T-helper 2 cell treated with Interferon-gamma antibody and Interleukin-4, amounts not matched to agents 5 μg/mL and 100 μg/mL, for 36 hours (primary cell): ENCODE measurements around the gene VCAN.
"Not testable (repeated sequence)": the region's sequence is repeated elsewhere in the genome, so short reads cannot be mapped to it uniquely, and the experiment has no call there.

Experiments used
- DNase-seq: peaks from one replicate; pipeline ENCODE4 v3.0.0; 2021; ENCODE audit warnings: low spot score
- H3K27ac Mint-ChIP-seq: one replicate; pipeline ENCODE4 v1.8.0; 2021; ENCODE audit warnings: mild to moderate bottlenecking, mixed read lengths
- H3K27me3 Mint-ChIP-seq: one replicate; pipeline ENCODE4 v1.8.0; 2021; ENCODE audit warnings: low read depth, mixed read lengths
- H3K36me3 Mint-ChIP-seq: one replicate; pipeline ENCODE4 v1.8.0; 2021; ENCODE audit warnings: low read depth, mixed read lengths
- H3K4me1 Mint-ChIP-seq: one replicate; pipeline ENCODE4 v1.8.0; 2021; ENCODE audit warnings: low read depth, mixed read lengths
- H3K4me3 Mint-ChIP-seq: one replicate; pipeline ENCODE4 v1.8.0; 2022; ENCODE audit warnings: mild to moderate bottlenecking, moderate library complexity, mixed read lengths
- H3K9me3 Mint-ChIP-seq: one replicate; pipeline ENCODE4 v1.8.0; 2021; ENCODE audit warnings: mixed read lengths

VCAN gene

GRCh38 chr5:83471405-83472212 is at the start of gene VCAN:
Gene VCAN, plus strand, starts transcription at chr5:83471744. Its CDS starts 11,775 bp downstream, at chr5:83483519.
- Mint-ChIP-seq H3K36me3 (peaks cover 1% of the 10 kb centered on the region), H3K4me1 (peaks cover 34% of the 10 kb centered on the region), H3K9me3 (no peaks in the 10 kb centered on the region), H3K27me3 (peaks cover 86% of the 10 kb centered on the region), H3K27ac (no peak within 1 kb of the TSS), H3K4me3 (peak within 1 kb of the TSS; percentile 61)
- DNase-seq = peak; percentile 4

GRCh38 chr5:83422284-83422683 is 49.3 kb upstream of the VCAN start:
- Mint-ChIP-seq H3K27me3 (no peaks in the 10 kb centered on the region), H3K27ac (no peak overlapping the region), H3K9me3 (peaks cover 7% of the 10 kb centered on the region), H3K4me3 (no peak overlapping the region), H3K36me3 (no peaks in the 10 kb centered on the region), H3K4me1 (no peaks in the 10 kb centered on the region)
- no peak for DNase-seq

DNA sequence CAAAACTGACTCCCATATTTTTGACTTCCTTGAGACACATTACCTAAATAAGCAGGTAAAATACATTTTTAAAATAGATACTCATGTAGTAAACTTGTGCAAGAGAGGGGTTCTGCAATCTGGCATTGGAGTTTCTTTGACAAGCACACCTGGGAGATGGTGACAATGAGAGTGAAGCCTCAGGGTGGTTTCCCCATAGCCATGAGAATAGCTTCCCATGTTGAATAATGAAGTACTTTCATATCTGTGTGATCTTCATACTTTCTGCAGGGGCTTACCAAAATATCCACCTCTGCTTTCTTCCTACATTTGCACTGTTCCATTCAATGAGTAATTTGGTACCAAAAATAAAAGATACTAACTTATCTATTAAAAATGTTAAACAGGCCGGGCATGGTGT is 44.7 kb upstream of the VCAN start:
- peaks cover 2% of the 10 kb centered on the region for H3K9me3 Mint-ChIP-seq
- H3K36me3 Mint-ChIP-seq = no peaks in the 10 kb centered on the region
- DNase-seq = no peak
- no peaks in the 10 kb centered on the region for H3K4me1 Mint-ChIP-seq
- H3K27me3 Mint-ChIP-seq = no peaks in the 10 kb centered on the region
- no peak overlapping the region for H3K27ac Mint-ChIP-seq
- no peak overlapping the region for H3K4me3 Mint-ChIP-seq

GRCh38 chr5:83428126-83428525 is 43.4 kb upstream of the VCAN start:
- no peaks in the 10 kb centered on the region for H3K4me1 Mint-ChIP-seq
- no peaks in the 10 kb centered on the region for H3K36me3 Mint-ChIP-seq
- no peak overlapping the region for H3K27ac Mint-ChIP-seq
- no peaks in the 10 kb centered on the region for H3K27me3 Mint-ChIP-seq
- H3K4me3 Mint-ChIP-seq = no peak overlapping the region
- no peak for DNase-seq
- no peaks in the 10 kb centered on the region for H3K9me3 Mint-ChIP-seq

DNA sequence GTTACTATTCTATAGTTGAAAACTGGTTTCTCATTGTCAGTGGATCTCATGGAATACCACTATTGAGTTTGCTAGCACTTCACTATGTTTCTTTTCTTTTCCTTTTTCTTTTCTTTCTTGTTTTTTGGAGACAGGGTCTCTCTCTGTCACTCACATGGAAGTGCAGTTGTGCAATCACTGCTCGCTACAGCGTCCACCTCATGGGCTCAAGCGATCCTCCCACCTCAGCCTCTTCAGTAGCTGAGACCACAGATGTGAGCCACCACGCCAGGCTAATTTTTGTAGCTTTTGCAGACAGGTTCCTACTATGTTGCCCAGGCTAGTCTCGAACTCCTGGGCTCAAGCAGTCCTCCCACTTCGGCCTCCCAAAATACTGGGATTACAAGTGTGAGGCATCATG is 42.7 kb upstream of the VCAN start:
- Mint-ChIP-seq H3K4me3 (no peak overlapping the region), H3K36me3 (no peaks in the 10 kb centered on the region), H3K9me3 (no peaks in the 10 kb centered on the region), H3K4me1 (no peaks in the 10 kb centered on the region), H3K27ac (no peak overlapping the region), H3K27me3 (no peaks in the 10 kb centered on the region)
- no peak for DNase-seq

DNA sequence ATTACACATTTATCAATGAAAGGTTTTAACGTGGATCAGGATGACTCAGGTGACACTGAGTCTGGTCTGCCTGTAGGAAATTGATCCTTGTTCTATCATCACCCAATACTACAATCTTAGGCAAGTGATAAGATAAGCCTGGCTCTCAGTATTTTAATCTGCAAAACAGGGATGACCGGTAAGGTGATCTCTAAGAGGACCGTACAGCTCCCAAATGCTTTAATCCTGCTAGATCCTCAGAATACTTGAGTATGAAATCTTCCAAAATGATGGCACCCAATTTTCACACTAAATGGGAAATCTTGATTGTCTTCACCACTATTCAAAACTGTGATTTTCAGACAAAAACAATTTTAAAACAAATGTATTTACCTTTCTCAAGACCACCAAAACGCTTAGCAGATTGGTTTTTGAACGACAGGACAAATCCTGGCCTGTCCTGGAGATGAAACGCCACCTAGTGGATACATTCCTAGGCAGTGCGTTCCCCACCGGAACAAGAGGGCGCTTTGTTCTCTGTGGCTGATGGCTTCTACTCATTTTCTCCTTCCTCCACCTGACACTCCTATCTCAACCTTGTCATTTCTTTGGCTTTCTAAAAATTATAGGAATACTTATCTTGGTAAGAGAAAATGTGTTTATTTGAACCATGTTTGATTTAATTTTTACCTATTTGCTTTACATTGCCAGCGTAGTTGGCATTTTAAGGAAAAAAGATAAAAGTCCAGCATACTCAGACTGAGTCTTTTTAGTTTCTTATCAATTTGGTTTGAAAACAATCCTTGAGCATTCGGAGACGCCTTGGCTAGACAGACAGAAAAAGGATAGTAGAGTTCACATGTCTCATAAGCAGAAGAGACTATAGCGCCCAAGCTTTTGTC is 41.2 kb upstream of the VCAN start:
- H3K27ac Mint-ChIP-seq = no peak overlapping the region
- no peaks in the 10 kb centered on the region for H3K36me3 Mint-ChIP-seq
- no peak overlapping the region for H3K4me3 Mint-ChIP-seq
- H3K9me3 Mint-ChIP-seq = no peaks in the 10 kb centered on the region
- no peaks in the 10 kb centered on the region for H3K27me3 Mint-ChIP-seq
- peak; percentile 21 for DNase-seq
- no peaks in the 10 kb centered on the region for H3K4me1 Mint-ChIP-seq

DNA sequence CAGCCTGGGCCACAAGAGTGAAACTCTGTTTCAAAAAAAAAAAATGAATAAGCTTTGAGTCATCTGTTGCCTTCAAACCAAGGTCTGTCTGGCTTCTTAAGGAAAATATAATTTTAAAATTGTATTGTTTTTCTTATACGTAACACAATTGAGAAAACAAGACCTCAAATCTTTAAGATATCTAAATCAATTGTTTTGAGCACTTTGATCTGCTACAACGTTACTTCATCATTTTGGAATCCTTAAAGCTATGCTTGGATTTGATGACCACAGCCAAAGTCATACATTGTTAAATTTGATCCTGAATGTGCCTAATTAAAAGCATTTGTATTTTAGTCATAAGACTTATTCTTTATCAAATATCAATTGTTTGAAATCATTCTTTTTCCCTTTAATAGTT is 37.7 kb upstream of the VCAN start:
- Mint-ChIP-seq H3K4me3 (no peak overlapping the region), H3K4me1 (no peaks in the 10 kb centered on the region), H3K27ac (no peak overlapping the region), H3K27me3 (no peaks in the 10 kb centered on the region), H3K9me3 (no peaks in the 10 kb centered on the region), H3K36me3 (no peaks in the 10 kb centered on the region)
- DNase-seq = no peak

- no peaks in the 10 kb centered on the region for H3K36me3 Mint-ChIP-seq
- H3K9me3 Mint-ChIP-seq = no peaks in the 10 kb centered on the region
- no peak overlapping the region for H3K4me3 Mint-ChIP-seq
- H3K27me3 Mint-ChIP-seq = no peaks in the 10 kb centered on the region
- H3K4me1 Mint-ChIP-seq = no peaks in the 10 kb centered on the region
- DNase-seq = no peak
- no peak overlapping the region for H3K27ac Mint-ChIP-seq
Measured at GRCh38 chr5:83434946-83435345, 36.6 kb upstream of the VCAN start.

GRCh38 chr5:83436276-83436675 is 35.3 kb upstream of the VCAN start:
- no peaks in the 10 kb centered on the region for H3K4me1 Mint-ChIP-seq
- no peak overlapping the region for H3K27ac Mint-ChIP-seq
- H3K36me3 Mint-ChIP-seq = no peaks in the 10 kb centered on the region
- no peaks in the 10 kb centered on the region for H3K9me3 Mint-ChIP-seq
- no peaks in the 10 kb centered on the region for H3K27me3 Mint-ChIP-seq
- no peak for DNase-seq
- H3K4me3 Mint-ChIP-seq = no peak overlapping the region

DNA sequence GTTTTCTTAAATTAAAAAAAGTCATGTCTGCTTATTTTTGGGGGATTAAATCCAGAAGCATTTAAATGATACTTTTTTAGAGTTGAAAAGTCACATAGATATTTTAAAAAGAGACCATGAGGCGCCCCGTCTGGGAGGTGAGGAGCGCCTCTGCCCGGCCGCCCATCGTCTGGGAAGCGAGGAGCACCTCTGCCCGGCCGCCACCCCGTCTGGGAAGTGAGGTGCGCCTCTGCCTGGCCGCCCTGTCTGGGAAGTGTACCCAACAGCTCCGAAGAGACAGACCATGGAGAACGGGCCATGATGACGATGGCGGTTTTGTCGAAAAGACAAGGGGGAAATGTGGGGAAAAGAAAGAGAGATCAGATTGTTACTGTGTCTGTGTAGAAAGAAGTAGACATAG is 33.8 kb upstream of the VCAN start:
- DNase-seq, H3K4me1 Mint-ChIP-seq, H3K27me3 Mint-ChIP-seq, H3K36me3 Mint-ChIP-seq, H3K4me3 Mint-ChIP-seq, H3K27ac Mint-ChIP-seq, H3K9me3 Mint-ChIP-seq: not testable (repeated sequence)

DNA sequence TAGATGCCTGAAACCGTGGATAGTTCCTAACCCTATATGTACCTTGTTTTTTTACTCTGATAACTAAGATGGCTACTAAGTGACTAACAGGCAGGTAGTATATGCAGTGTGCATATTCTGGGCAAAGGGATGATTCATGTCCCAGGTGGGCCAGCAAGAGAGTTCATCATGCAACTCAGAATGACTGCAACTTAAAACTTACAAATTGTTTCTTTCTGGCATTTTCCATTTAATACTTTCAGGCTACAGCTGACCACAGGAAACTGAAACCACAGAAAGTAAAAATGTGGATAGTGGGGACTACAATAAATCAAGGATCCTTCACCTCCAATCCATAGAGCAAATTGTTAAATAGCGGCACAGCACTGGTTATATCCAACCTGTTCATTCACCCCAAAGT is 30.7 kb upstream of the VCAN start:
- no peaks in the 10 kb centered on the region for H3K4me1 Mint-ChIP-seq
- DNase-seq = no peak
- H3K27ac Mint-ChIP-seq = no peak overlapping the region
- peaks cover 3% of the 10 kb centered on the region for H3K27me3 Mint-ChIP-seq
- no peaks in the 10 kb centered on the region for H3K9me3 Mint-ChIP-seq
- no peaks in the 10 kb centered on the region for H3K36me3 Mint-ChIP-seq
- H3K4me3 Mint-ChIP-seq = no peak overlapping the region

GRCh38 chr5:83441747-83442146 is 29.8 kb upstream of the VCAN start:
- Mint-ChIP-seq H3K36me3 (no peaks in the 10 kb centered on the region), H3K9me3 (no peaks in the 10 kb centered on the region), H3K27ac (no peak overlapping the region), H3K4me1 (no peaks in the 10 kb centered on the region), H3K4me3 (no peak overlapping the region), H3K27me3 (peaks cover 3% of the 10 kb centered on the region)
- DNase-seq = no peak

DNA sequence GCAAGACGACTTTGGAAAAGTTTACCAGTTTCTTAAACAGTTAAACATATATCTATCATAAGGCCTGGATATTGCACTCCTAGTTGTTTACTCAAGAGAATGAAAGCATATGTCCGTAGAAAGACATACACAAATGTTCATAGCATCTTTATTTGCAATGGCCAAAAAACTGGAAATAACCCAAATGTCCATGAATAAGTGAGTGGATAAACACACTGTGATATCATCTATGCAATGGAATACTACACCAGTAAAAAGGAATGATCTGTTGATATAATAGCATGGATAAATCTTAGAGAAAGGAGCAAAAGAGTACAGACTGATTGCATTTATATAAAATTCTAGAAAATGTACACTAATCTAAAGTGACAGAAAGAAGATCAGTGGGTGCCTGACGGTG is 28.0 kb upstream of the VCAN start:
- Mint-ChIP-seq H3K27ac (no peak overlapping the region), H3K4me1 (no peaks in the 10 kb centered on the region), H3K4me3 (no peak overlapping the region), H3K36me3 (no peaks in the 10 kb centered on the region), H3K27me3 (peaks cover 3% of the 10 kb centered on the region), H3K9me3 (no peaks in the 10 kb centered on the region)
- no peak for DNase-seq

GRCh38 chr5:83444445-83444844 is 27.1 kb upstream of the VCAN start:
- no peak overlapping the region for H3K4me3 Mint-ChIP-seq

More at GRCh38 chr5:83444445-83444844, 27.1 kb upstream of the VCAN start:
- DNase-seq = no peak
- no peak overlapping the region for H3K27ac Mint-ChIP-seq
- H3K27me3 Mint-ChIP-seq = peaks cover 3% of the 10 kb centered on the region
- H3K36me3 Mint-ChIP-seq = no peaks in the 10 kb centered on the region
- no peaks in the 10 kb centered on the region for H3K4me1 Mint-ChIP-seq
- no peaks in the 10 kb centered on the region for H3K9me3 Mint-ChIP-seq
